Nephron (organoid): ENCODE data around the gene AADACL4.

Source experiments
- H3K27ac Mint-ChIP-seq, 3 experiments: 2 replicates each; pipeline ENCODE4 v1.8.0; 2020; ENCODE audit warnings: mixed read lengths in 3 of 3, mild to moderate bottlenecking in 2 of 3, moderate library complexity in 1 of 3
- H3K27me3 Mint-ChIP-seq: 2 replicates; pipeline ENCODE4 v1.8.0; 2021; ENCODE audit warnings: low read depth, mild to moderate bottlenecking, moderate library complexity, mixed read lengths
- H3K36me3 Mint-ChIP-seq: 2 replicates; pipeline ENCODE4 v1.8.0; 2020; ENCODE audit warnings: low read depth, mixed read lengths
- H3K4me1 Mint-ChIP-seq: 2 replicates; pipeline ENCODE4 v1.8.0; 2020; ENCODE audit warnings: mixed read lengths
- H3K4me3 Mint-ChIP-seq, 3 experiments: 2 replicates each; pipeline ENCODE4 v1.8.0; 2020; ENCODE audit warnings: mild to moderate bottlenecking in 3 of 3, mixed read lengths in 3 of 3, moderate library complexity in 2 of 3
- H3K9me3 Mint-ChIP-seq: 2 replicates; pipeline ENCODE4 v1.8.0; 2020; ENCODE audit warnings: mixed read lengths
- CTCF ChIP-seq, 3 experiments: fragments of 200-600 bp; sonication (generic); IDR thresholded peaks; one replicate each; pipeline ENCODE4 v1.5.0; 2021; ENCODE audit warnings: antibody characterized with exemption in 3 of 3; ENCODE audit not compliant: unreplicated experiment in 3 of 3

The AADACL4 gene

GRCh38 chr1:12620488-12620865 is 23.4 kb upstream of the AADACL4 start:
- Mint-ChIP-seq H3K4me1 (peaks cover 49% of the 10 kb centered on the region), H3K36me3 (peaks cover 4% of the 10 kb centered on the region), H3K9me3 (no peaks in the 10 kb centered on the region), H3K27me3 (peaks cover 6% of the 10 kb centered on the region), H3K27ac (peak overlapping the region; percentile 96 to 100 (median 99)), H3K4me3 (peak overlapping the region in 2 of 3 experiments; percentile 22 to 100)
- TF ChIP-seq CTCF (IDR thresholded peaks at IDR 0.05; ENCODE audit: unreplicated experiment in 3 of 3), result no peak

- no peaks in the 10 kb centered on the region for H3K9me3 Mint-ChIP-seq
- peak overlapping the region in 1 of 3 experiments; percentile 100 for H3K27ac Mint-ChIP-seq
- peaks cover 7% of the 10 kb centered on the region for H3K27me3 Mint-ChIP-seq
- H3K36me3 Mint-ChIP-seq, result no peaks in the 10 kb centered on the region
- H3K4me3 Mint-ChIP-seq, result peak overlapping the region in 2 of 3 experiments; percentile 22 to 100
- H3K4me1 Mint-ChIP-seq, result peaks cover 44% of the 10 kb centered on the region
- TF ChIP-seq CTCF (IDR thresholded peaks at IDR 0.05; ENCODE audit: unreplicated experiment in 3 of 3), result no peak
These were observed 23.0 kb upstream of the AADACL4 start for GRCh38 chr1:12620931-12621330.

- TF ChIP-seq CTCF (IDR thresholded peaks at IDR 0.05; ENCODE audit: unreplicated experiment in 3 of 3), result no peak
- H3K27me3 Mint-ChIP-seq, result peaks cover 7% of the 10 kb centered on the region
- peaks cover 42% of the 10 kb centered on the region for H3K4me1 Mint-ChIP-seq
- H3K4me3 Mint-ChIP-seq, result peak overlapping the region in 2 of 3 experiments; percentile 35 to 63
- peak overlapping the region; percentile 87 to 93 (median 92) for H3K27ac Mint-ChIP-seq
- H3K9me3 Mint-ChIP-seq, result no peaks in the 10 kb centered on the region
- H3K36me3 Mint-ChIP-seq, result no peaks in the 10 kb centered on the region
These were observed 22.2 kb upstream of the AADACL4 start for GRCh38 chr1:12621346-12622335.

GRCh38 chr1:12622506-12622905 is 21.4 kb upstream of the AADACL4 start:
- H3K36me3 Mint-ChIP-seq, result no peaks in the 10 kb centered on the region
- peaks cover 7% of the 10 kb centered on the region for H3K27me3 Mint-ChIP-seq
- H3K4me3 Mint-ChIP-seq, result peak overlapping the region in 2 of 3 experiments; percentile 35 to 63
- H3K27ac Mint-ChIP-seq, result peak overlapping the region; percentile 87 to 93 (median 92)
- peaks cover 50% of the 10 kb centered on the region for H3K4me1 Mint-ChIP-seq
- H3K9me3 Mint-ChIP-seq, result no peaks in the 10 kb centered on the region
- TF ChIP-seq CTCF (IDR thresholded peaks at IDR 0.05; ENCODE audit: unreplicated experiment in 3 of 3), result no peak

GRCh38 chr1:12625276-12625675 is 18.6 kb upstream of the AADACL4 start:
- TF ChIP-seq CTCF (IDR thresholded peaks at IDR 0.05; ENCODE audit: unreplicated experiment in 3 of 3), result no peak
- peaks cover 7% of the 10 kb centered on the region for H3K27me3 Mint-ChIP-seq
- peaks cover 32% of the 10 kb centered on the region for H3K4me1 Mint-ChIP-seq
- H3K9me3 Mint-ChIP-seq, result no peaks in the 10 kb centered on the region
- no peak overlapping the region for H3K27ac Mint-ChIP-seq
- no peaks in the 10 kb centered on the region for H3K36me3 Mint-ChIP-seq
- H3K4me3 Mint-ChIP-seq, result no peak overlapping the region
